Hepatocyte (in vitro differentiated cells): ENCODE data around the gene CD200.

Experiments
- EZH2 ChIP-seq: fragments of 200-600 bp; sonication (generic); IDR thresholded peaks from 2 replicates; pipeline ENCODE4 v1.6.1; 2016; ENCODE audit warnings: antibody characterized with exemption, mild to moderate bottlenecking, borderline replicate concordance
- TF ChIP-seq, protein P1 (sequence below): fragments of 200-600 bp; sonication (generic); IDR thresholded peaks from 2 replicates; pipeline ENCODE4 v1.5.1; 2016; ENCODE audit warnings: antibody characterized with exemption, mild to moderate bottlenecking; ENCODE audit not compliant: poor library complexity

DNA sequence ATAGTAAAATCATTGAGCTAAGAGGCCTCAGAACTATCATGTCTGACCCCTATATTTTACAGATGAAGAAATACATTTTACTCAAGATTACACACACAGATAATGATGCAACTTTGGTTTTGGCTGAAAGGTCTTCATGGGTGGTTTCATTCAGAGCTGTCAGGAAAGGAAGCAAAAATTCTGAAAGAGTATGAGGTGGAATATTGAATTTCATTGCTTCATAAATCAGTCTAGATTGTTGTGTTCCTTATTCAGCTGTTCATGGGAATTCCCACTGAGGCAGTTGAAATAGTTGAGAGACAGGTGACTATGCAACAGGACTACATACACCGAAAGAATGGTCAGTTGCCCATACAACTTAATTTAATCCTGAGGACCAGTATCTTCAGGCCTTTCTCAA lies 39.4 kb downstream of the CD200 start:
- TF ChIP-seq, protein P1, sequence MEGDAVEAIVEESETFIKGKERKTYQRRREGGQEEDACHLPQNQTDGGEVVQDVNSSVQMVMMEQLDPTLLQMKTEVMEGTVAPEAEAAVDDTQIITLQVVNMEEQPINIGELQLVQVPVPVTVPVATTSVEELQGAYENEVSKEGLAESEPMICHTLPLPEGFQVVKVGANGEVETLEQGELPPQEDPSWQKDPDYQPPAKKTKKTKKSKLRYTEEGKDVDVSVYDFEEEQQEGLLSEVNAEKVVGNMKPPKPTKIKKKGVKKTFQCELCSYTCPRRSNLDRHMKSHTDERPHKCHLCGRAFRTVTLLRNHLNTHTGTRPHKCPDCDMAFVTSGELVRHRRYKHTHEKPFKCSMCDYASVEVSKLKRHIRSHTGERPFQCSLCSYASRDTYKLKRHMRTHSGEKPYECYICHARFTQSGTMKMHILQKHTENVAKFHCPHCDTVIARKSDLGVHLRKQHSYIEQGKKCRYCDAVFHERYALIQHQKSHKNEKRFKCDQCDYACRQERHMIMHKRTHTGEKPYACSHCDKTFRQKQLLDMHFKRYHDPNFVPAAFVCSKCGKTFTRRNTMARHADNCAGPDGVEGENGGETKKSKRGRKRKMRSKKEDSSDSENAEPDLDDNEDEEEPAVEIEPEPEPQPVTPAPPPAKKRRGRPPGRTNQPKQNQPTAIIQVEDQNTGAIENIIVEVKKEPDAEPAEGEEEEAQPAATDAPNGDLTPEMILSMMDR = no peak
- no peak for TF ChIP-seq EZH2
